AG20443 (cell line): Measurements from ENCODE around the gene AK5.
A peak's percentile ranks its signal among the peaks of the same experiment; 100 is the strongest.

Source experiments
- DNase-seq: peaks from one replicate; pipeline ENCODE4 v3.0.0; 2012; ENCODE audit warnings: low spot score, mixed read lengths

Gene AK5

DNA sequence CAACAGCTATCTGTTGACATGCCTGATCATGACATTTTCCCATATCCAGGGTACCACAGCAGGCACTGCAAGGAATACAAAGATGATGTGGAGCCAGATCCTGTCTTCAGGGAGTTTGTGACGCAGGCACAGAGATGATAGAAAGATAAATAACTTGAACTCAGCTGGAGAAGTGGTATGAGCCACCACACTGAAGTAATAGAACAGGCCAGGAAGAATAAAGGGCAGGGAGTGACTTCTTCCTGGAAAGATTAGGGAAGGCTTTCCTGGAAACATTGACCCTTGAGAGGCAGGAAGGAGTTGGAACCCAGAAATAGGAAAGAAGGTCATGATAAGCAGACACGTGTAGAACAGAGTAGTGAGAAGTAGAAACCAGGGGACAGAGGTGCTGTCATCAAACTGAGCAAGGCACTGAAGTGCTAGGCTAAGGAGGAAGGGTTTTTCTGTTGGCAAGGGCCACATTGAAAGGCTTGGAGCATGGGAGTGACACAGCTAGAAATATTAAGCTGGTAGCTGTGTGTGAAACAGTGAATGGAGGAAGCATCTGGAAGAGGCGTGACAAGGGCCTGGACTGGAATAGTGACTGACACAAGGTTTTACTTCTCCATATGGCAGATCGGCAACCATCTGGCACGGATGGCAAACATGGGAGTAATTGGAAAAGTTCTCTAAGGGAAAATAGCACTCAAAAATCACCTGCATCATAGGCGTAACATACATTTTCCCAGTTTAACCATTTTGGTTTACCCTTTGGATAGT is 68.4 kb downstream of the AK5 start:
- peak; percentile 11 for DNase-seq

DNA sequence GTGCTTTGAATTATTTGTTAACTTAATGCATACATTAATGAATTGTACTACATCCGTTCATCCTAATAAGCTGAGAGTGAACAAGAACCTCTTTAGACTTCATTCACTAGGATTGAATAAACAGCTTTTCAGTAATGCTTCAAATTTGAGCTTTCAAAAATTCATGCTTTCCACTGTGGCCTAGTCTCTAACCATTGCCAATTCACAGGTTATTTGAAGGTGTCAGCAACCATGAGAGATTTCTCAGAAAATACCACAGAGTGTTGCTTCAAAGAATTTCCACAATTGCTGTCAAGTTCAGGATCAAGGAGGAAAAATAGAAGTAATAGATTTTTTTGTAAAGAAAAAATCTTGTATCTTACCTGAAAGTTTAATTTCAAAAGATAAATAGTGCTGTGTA is 72.7 kb downstream of the AK5 start:
- no peak for DNase-seq

DNA sequence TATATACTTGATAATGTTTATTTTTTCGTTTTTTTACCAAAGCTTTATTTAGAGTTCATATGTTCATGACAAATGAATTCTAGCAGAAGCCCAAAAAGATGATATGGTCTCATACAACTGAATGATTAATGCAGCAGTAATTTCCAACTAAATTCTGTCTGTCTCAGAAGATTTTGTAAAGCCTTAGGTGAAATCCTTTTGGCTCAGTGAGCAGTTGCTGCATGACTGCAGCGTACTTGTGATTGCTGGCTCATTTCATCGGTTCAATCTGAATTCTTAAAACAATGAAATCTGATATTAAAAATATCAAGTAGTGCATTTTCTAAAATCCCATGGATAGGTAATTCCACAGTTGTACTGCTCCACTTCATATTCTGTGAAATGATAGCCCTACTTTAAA is 73.2 kb downstream of the AK5 start:
- DNase-seq, result no peak

DNA sequence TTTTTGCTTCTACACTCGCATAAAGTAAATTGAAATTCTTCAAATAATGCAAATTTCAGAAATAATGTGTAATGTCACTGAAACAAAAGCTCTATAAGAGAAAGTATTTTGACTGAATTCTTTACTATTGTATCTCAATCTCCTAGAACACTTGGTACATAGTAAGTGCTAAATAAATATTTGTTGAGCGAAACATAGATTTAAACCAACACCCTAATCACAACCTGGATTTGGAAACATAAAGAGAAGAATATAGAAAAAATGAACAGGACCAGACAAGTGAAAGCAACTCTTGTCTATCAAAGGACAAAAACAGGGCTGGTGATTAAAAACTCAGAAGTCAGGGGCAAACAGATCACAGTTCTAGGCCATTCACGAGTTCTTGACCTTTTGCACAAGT is 74.3 kb downstream of the AK5 start:
- DNase-seq, result no peak

DNA sequence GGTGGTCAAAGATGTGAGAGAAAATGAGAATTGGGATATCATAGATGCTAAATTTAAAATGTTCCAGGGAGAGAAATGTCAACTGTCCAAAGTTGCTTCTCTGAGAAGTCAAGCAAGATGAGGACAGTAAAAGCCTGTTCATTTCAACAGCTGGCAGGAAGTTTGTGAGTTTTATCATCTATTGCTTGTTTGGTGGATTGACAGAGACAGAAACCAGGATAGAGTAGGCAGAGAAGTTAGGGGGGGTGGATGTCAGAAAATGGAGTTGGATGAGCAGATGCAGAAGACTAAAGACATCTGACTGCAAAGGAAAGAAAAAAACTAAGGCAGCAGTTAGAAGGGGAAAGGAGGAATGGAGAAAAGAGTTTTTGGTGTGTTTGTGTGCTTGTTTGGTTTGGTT is 78.4 kb downstream of the AK5 start:
- DNase-seq, result no peak

DNA sequence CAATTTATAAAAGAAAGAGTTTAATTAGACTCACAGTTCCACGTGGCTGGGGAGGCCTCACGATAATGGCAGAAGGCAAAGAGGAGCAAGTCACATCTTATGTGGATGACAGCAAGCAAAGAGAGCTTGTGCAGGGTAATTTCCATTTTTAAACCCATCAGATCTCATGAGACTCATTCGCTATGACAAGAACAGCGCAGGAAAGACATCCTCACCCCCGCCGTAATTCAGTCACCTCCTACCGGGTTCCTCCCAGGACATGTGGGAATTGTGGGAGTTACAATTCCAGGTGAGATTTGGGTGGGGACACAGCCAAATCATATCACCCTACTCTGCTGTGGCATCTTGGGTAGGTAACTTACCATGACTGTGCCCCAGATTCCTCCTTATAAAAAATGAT is 79.8 kb downstream of the AK5 start:
- DNase-seq, result no peak

DNA sequence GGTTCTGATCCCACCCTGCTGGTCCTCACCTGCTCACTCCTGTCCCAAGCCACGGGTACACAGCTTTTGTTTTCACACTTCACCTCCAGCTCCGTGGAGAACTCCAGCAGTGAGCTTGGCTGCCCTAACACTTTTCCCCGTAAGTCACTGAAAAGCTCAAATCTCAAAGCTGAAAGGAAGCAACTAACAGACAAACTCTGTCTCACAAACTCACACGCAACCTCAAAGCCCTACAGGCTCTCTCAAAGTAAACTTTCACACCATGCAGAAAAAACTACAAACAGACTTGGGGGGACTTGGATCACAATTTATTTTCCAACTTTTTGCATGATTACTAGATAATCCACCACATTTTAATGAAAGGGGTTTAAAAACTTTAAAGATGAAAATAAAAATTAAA is 88.3 kb downstream of the AK5 start:
- no peak for DNase-seq

DNA sequence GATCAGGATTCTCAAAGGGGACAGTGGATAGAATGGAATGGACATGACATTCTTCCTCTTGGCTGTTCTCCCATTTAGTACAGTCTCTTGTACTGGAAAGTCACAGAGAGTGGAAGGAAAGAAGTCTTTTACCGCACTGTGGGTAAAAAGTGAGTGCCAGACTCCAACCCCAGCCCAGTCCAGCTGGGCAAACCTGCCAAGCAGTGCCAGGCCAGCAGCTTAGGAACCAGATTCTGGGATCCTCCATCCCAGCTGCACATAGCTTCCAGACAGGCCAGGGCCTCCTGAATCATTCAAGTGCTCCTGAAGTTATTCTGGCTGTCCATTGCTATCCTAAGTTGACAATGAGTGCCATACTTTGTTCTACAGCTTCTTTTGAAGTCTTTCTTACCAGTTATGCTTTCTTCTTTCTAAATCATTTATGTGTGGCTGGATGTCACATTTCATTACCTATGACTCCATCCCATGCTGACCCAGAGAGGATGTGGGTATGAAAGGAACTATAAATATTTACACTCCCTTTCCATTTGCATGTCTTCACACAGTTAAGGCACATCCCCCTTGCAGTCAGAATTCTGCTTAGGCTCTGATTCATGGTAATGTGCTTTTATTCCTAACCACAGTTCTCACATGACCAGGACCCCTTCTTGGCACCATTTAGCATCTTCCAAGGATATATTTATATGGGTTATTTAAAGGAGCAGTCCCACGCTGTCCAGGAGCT is 88.9 kb downstream of the AK5 start:
- DNase-seq, result peak; percentile 65

DNA sequence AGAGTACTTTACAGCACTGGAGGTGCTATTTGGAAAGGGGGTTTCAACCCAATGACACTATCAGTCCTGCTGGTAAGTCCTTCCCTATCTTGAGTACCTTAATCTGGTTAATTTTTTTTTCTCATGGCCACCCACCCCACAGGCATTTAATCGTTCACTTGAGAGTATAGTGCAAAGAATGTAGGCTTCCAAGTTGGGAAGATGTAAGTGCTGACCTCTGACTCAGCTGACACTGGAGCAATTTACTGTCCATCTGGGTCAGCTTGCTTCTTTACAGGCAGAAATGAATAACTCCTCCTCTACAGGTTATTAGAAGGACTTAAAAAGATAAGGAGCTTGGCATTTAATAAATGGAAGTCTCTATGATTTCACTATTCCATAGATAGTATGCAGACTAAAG is 89.6 kb downstream of the AK5 start:
- no peak for DNase-seq

DNA sequence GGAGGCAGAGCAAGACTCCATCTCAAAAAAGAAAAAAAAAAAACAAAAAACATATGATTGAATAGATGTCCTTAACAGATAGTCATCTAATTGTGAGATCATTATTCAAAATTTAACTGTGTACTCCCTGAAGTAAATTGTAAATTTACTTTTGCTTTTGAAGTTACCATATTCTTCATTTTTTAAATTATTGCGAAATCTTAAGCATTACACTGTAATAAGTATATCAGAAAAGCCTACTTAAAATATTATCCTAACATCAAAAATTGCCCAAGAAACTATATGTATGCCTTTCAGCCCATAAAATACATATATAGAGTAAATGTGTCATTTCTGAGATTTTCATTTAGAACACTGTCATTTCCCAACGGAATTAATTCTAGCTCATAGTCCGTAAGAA is 91.9 kb downstream of the AK5 start:
- no peak for DNase-seq

DNA sequence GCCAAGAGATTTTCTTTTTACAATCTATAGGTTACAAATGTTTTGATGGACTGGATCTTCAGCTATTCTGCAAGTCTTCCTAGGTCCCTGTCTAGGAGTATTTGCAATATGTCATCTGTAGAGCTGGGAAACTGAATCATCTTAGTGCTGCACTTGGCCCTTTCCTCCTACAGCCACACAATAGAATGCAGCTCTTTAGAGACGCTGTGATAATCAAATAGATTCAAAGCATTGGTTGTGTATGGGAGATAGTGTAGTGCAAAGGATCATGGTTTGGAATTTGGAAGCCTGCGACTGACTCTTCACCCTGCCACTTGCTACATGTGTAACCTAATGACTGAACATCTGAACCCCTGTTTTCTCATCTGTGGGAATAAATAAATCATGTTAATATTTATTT is 93.7 kb downstream of the AK5 start:
- no peak for DNase-seq

DNA sequence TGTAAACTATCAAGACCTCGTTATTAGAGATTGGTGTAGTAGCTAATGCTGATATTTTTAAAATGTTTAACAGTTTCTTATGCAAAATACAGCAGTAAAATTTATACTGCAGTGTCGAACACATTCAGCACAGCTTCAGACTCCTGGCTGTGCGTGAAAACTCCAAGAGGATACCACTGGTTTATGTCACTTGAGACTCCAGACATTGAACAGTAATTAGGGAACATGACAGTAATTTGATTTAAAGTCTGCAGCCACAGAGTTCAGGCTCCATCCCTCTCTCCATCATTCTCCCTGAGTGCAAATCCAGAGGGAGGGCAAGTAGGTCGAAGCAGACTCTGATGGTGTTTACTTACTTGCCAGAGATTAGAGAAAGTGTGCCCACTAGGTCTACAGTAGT is 94.2 kb downstream of the AK5 start:
- DNase-seq, result no peak

DNA sequence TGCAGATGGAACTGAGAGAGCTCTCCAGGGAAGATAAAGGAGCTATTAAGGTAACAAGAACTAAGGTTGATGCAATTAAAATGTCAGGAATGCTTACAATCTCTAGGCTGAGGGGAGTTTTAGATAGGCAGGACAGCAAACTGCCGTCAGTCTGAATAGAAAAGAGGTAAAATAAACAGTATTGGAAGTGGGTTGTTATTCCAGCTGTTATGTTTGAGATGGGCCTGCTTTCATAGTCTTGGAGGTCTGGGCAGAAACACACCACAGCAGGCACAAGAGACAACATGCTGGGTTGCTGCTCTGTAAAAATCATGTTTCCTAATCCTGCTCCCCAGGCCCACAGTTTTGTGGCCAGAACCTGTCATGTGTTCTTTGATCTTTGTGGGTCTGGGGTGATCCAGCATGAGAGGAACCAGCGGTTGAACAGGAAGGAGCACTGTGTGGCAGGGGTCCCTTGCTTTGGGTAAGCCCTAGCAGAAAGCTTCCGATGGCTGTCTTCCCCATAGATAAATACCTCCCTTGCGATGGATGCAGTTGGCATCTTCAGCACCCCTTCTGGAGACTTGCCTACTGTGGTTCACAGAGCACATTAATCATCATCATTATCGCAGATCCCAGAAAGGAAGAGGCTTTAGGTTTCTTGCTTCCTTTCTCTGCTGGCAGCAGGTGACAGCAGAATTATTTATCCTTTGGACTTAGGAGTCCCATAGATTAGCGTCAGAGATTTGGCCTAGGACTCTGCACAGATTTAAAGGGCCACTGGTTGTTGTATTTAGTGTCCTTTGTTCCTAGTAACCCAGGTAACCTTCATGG is 97.1 kb downstream of the AK5 start:
- DNase-seq, result no peak

DNA sequence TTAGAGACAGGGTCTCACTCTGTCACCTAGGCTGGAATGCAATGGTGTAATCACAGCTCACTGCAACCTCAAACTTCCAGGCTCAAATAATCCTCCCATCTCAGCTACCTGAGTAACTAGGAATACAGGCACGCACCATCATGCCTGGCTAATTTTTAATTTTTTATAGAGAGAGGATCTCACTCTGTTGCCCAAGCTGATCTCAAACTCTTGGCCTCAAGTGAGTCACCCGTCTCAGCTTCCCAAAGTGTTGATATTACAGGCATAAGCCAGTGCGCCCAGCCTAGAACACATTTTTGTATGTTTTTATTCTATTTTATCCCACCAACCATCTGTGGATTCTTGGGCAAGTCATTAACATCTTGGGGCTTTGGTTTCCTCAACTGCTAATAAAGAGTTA is 100.5 kb downstream of the AK5 start:
- DNase-seq, result no peak

DNA sequence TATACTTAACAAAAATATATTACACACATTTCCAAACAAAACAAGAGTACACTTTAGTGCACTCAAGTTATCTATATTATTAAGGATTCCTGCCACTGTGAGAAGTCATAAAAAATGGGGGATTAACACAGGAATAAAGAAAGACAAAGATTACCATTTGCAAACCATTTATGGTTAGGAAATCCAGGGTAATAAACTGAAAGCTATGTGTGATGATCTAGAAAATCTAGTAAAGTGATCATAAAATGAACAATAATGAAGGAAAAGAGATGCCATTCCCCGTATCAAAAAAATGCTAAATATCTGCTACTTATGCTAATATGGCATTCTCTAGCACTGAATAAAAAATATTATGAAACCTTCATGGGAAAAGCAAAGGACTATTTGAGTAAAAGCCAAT is 101.4 kb downstream of the AK5 start:
- no peak for DNase-seq

DNA sequence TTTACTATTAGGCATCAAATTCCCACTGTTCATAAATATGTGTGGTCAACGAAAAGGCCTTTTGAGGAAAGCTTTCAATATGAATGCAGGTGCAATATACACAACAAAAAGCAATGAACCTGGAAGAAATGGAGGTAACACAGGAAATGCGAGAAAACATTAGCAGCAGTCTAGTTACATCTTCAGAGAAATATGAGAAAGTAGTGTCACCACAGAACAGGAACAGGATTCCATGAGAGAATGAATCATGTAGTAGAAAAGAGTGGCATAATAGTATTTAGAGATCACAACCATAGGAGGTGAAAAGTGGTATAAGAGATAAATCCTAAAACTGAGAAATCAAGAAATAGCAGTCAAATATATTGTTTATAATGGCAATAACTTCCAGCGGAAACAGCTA is 103.7 kb downstream of the AK5 start:
- DNase-seq, result no peak

DNA sequence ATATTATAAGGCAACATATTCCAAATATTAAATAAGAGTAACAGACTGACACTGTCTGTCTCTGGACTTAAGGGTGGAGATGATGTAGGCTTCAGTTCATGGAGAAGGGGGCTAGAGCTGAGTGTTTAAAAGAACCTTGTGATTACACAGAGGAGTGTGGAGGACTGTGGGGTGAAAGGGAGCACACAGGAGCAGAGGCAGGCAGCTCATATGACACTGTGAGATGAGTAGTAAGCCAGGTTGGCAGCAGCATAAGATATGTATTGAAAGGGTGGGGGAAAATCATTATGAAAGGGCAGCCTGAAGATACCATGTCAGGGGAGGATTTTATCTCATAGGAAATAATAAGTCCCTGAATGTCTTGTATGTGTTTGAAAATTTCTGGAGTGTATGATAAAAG is 104.5 kb downstream of the AK5 start:
- DNase-seq, result no peak

DNA sequence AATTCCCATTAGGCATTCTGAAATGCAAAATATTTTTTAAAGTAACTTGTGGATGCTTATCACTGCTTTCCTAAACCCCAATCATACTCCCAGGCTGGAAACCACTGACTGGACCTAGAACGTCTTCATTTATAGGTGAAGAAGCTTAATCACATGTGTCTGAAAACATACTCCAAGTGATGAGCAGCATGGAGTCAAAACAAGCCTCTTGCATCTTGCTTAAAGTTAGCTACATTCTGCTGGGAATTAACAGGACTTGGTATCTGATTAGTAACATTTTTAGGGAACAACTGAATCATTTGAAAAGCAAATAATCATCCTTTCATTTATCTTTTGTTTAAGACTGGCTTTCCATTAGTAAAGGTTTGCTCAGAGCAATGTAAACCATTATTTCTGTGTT is 105.7 kb downstream of the AK5 start:
- DNase-seq, result no peak

DNA sequence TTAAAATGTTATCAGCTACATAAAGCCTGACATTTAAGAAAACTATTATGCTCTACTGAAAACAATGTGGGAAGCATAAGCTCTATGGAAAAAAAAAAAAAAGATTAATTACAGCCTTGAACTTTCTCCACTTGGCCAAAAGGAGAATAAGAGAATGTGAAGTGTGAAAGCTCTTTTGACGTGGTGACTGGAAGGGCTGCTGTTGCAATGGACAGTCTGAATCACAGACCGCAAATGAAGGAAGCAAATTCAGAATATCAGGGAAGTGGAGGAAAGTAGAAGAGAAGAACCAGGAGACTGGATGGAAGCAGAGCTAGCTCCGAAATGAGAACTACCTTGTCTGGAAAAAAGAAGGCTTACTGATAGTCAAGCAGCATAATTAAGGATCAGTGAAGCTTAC is 106.8 kb downstream of the AK5 start:
- no peak for DNase-seq

DNA sequence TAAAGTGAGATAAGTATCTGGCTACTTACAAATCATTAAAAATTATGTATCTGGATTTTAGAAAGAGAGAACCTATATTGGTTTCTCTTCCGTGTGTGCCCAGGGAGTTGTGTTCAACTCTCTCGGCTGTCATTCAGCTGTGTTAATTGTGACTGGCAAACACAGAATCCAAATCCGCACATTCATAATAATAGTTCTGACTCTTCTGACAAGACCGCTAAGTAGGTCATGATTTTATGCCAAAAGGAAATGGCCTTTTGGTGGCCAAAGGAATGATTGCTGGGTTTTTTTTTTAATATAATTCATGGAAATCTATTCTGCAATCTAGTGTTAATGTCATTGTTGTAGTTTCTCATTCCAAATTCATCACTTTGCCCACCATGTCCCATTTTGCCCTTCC is 110.7 kb downstream of the AK5 start:
- no peak for DNase-seq

DNA sequence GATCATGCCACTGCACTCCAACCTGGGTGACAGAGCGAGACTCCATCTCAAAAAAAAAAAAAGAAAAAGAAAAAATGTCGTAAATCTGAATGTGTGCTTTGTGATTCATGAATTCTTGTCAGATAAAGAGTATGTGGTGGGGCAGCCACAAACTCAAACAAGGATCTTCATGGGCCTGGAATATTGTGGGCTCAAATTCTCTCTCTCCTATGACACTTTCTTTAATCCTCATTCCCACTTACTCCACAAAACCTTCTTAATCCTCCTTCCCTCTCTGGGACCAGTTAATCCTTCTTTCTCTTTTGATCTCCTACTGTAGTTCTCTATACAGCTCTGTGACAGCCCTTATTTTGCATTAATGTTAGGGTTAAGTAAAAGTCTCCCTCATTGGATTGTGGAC is 112.3 kb downstream of the AK5 start:
- DNase-seq, result peak; percentile 57

DNA sequence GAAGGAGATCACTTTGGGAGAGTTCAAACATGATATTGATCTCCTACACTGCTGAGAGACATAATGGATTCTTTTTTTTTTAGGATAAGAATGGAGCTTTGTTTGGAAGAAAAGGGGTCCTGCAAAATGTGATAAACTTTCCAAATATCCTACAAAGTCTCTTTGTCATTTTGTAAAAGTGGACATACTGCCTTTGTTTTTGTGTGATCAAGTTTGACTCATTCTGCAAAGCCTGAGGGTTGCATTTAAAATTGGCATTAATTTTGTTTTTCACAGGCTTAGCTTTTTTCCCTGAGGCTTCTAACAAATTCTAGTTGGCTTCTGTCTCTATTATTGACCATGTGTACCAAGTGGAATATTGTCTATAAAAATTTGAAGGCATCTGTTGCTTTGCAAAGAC is 113.2 kb downstream of the AK5 start:
- no peak for DNase-seq

DNA sequence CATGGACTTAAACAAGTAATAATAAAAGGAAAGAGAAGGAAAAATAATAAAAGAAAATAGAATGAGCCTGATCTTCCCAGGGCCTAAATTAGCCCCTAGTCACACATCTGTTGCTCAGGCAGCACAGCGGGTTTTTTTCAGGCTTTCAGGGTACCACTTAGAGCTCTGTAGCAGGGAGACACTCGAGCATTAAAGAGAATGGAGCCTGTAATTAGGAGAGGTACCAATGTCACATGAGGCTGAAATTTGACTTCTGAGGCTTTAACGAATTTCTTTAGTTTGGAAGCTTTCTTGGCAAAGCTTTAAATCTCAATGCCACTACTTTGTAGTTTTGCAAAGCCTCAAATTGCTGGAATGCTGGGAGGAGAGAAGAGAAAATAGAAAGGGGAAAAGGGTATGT is 116.3 kb downstream of the AK5 start:
- no peak for DNase-seq
